Islet precursor cell (in vitro differentiated cells): ENCODE results near the gene FOXP2.
"Not testable (repeated sequence)": the region's sequence is repeated elsewhere in the genome, so short reads cannot be mapped to it uniquely, and the experiment has no call there.

Experiments
- DNase-seq: peaks from one replicate; pipeline ENCODE4 v3.0.0-alpha.2; 2018

The FOXP2 gene

GRCh38 chr7:114507381-114507780 is 92.8 kb downstream of the FOXP2 start:
- DNase-seq: no peak

GRCh38 chr7:114508086-114508485 is 93.5 kb downstream of the FOXP2 start:
- no peak for DNase-seq

GRCh38 chr7:114510824-114511223 is 96.2 kb downstream of the FOXP2 start:
- DNase-seq: not testable (repeated sequence)

GRCh38 chr7:114519240-114519639 is 104.6 kb downstream of the FOXP2 start:
- DNase-seq: no peak

- DNase-seq: no peak
Measured at GRCh38 chr7:114522081-114522480, 107.5 kb downstream of the FOXP2 start.

- no peak for DNase-seq
Measured at GRCh38 chr7:114527589-114527988, 113.0 kb downstream of the FOXP2 start.

GRCh38 chr7:114530057-114530611 is 115.5 kb downstream of the FOXP2 start:
- no peak for DNase-seq

GRCh38 chr7:114531326-114531725 is 116.7 kb downstream of the FOXP2 start:
- DNase-seq: no peak

GRCh38 chr7:114533131-114533530 is 118.5 kb downstream of the FOXP2 start:
- peak; percentile 65 for DNase-seq

GRCh38 chr7:114534953-114535352 is 120.3 kb downstream of the FOXP2 start:
- no peak for DNase-seq

GRCh38 chr7:114539575-114539974 is 125.0 kb downstream of the FOXP2 start:
- DNase-seq: no peak

GRCh38 chr7:114540291-114540690 is 125.7 kb downstream of the FOXP2 start:
- no peak for DNase-seq

GRCh38 chr7:114547346-114547745 is 132.7 kb downstream of the FOXP2 start:
- not testable (repeated sequence) for DNase-seq

- DNase-seq: no peak
Measured at GRCh38 chr7:114548081-114548980, 133.7 kb downstream of the FOXP2 start.

- no peak for DNase-seq
Measured at GRCh38 chr7:114554781-114555537, 140.3 kb downstream of the FOXP2 start.

GRCh38 chr7:114567416-114567815 is 152.8 kb downstream of the FOXP2 start:
- DNase-seq: no peak

- DNase-seq: no peak
Measured at GRCh38 chr7:114569220-114569619, 154.6 kb downstream of the FOXP2 start.

- no peak for DNase-seq
Measured at GRCh38 chr7:114574384-114574783, 159.8 kb downstream of the FOXP2 start.

GRCh38 chr7:114575098-114575497 is 160.5 kb downstream of the FOXP2 start:
- no peak for DNase-seq

GRCh38 chr7:114580963-114581362 is 166.3 kb downstream of the FOXP2 start:
- not testable (repeated sequence) for DNase-seq

GRCh38 chr7:114588506-114588905 is 173.9 kb downstream of the FOXP2 start:
- no peak for DNase-seq

GRCh38 chr7:114589436-114589835 is 174.8 kb downstream of the FOXP2 start:
- DNase-seq: peak; percentile 58

GRCh38 chr7:114590298-114590697 is 175.7 kb downstream of the FOXP2 start:
- DNase-seq: peak; percentile 47

GRCh38 chr7:114598946-114599345 is 184.3 kb downstream of the FOXP2 start:
- no peak for DNase-seq
